Lower lobe of right lung (tissue), 2 donors: ENCODE results near the gene ACBD7. TPM values are rescaled to one million over a fixed set of nuclear protein-coding genes. Genes with fewer than 3 reads are reported as not detected.
A peak's percentile ranks its signal among the peaks of the same experiment; 100 is the strongest.

Source experiments
- ATAC-seq, 2 donors: fragments of 200-7000 bp; cut with Tn5 transposase; one replicate each; pipeline ENCODE4 v1.9.1; 2020 to 2022; ENCODE audit warnings: mild to moderate bottlenecking in 2 of 2, moderate library complexity in 2 of 2
- DNase-seq: peaks from one replicate; pipeline ENCODE4 v3.0.0-alpha.2; 2020
- H3K27ac ChIP-seq: fragments of 200-600 bp; one replicate; pipeline ENCODE4 v1.8.0; 2022
- H3K27me3 ChIP-seq: fragments of 200-600 bp; one replicate; pipeline ENCODE4 v1.8.0; 2022; ENCODE audit warnings: low read depth
- H3K36me3 ChIP-seq: fragments of 200-600 bp; one replicate; pipeline ENCODE4 v1.8.0; 2022; ENCODE audit warnings: mild to moderate bottlenecking
- H3K4me1 ChIP-seq: fragments of 200-600 bp; one replicate; pipeline ENCODE4 v1.8.0; 2022
- H3K4me3 ChIP-seq: fragments of 200-600 bp; one replicate; pipeline ENCODE4 v1.8.0; 2022; ENCODE audit warnings: mild to moderate bottlenecking
- H3K9me3 ChIP-seq: fragments of 200-600 bp; one replicate; pipeline ENCODE4 v1.8.0; 2022
- CTCF ChIP-seq: fragments of 200-600 bp; IDR thresholded peaks from one replicate; pipeline ENCODE4 v1.8.0; 2022; ENCODE audit warnings: antibody characterized with exemption, mild to moderate bottlenecking
- intact Hi-C: fragments of 100-400 bp; cut with DNase I; formaldehyde crosslinking; loops from one replicate; pipeline ENCODE4 v1.11.0; 2022
- long read RNA-seq: library from polyadenylated mRNA; unstranded; transcript quantifications from one replicate; pipeline ENCODE4 v2.0.0, GENCODE V29; 2021
- total RNA-seq: library from RNA; stranded (reverse); fragmentation: NEBNext Ultra II Directional; extraction: Animal tissue kit (Norgen Biotek cat#: 25700); gene quantifications from one replicate; pipeline ENCODE4 v1.2.1, GENCODE V29; 2021
- donor health status: DM: no; HTN: yes; CAD: no; lungs with severe emphysema.

ACBD7 gene
- total RNA-seq, result not detected
- long read RNA-seq, partial matches to known transcripts, result 0 of 1 reads
- long read RNA-seq, other reads (novel, unspliced or antisense), result 1 of 1 reads

GRCh38 chr10:15088428-15089261, at the start of gene ACBD7:
Gene ACBD7 (minus strand): TSS chr10:15088776. CDS start chr10:15088728, 48 bp downstream.
- TF ChIP-seq CTCF, result peak; percentile 68

GRCh38 chr10:15137636-15138035, 49.1 kb upstream of the ACBD7 start:
- no peak overlapping the region for H3K4me3 ChIP-seq
- H3K36me3 ChIP-seq, result peaks cover 45% of the 10 kb centered on the region
- no peak for ATAC-seq
- DNase-seq, result no peak
- no peak overlapping the region for H3K27ac ChIP-seq
- H3K4me1 ChIP-seq, result no peaks in the 10 kb centered on the region
- no peaks in the 10 kb centered on the region for H3K27me3 ChIP-seq
- H3K9me3 ChIP-seq, result no peaks in the 10 kb centered on the region
- TF ChIP-seq CTCF, result no peak
- intact Hi-C loops, result no loop called here

More at GRCh38 chr10:15088428-15089261, at the start of gene ACBD7:
- H3K9me3 ChIP-seq, result no peaks in the 10 kb centered on the region
- peaks cover 6% of the 10 kb centered on the region for H3K27me3 ChIP-seq
- ATAC-seq, result peak; percentile 97 to 98
- peak; percentile 83 for DNase-seq
- no peak within 1 kb of the TSS for H3K27ac ChIP-seq
- intact Hi-C loops, result no loop called here
- peak within 1 kb of the TSS; percentile 72 for H3K4me3 ChIP-seq
- H3K36me3 ChIP-seq, result no peaks in the 10 kb centered on the region
- peaks cover 12% of the 10 kb centered on the region for H3K4me1 ChIP-seq

- Histone ChIP-seq H3K27me3 (no peaks in the 10 kb centered on the region), H3K27ac (no peak overlapping the region), H3K36me3 (peaks cover 49% of the 10 kb centered on the region), H3K4me1 (no peaks in the 10 kb centered on the region), H3K4me3 (no peak overlapping the region), H3K9me3 (no peaks in the 10 kb centered on the region)
- intact Hi-C loops, result no loop called here
- no peak for TF ChIP-seq CTCF
- DNase-seq, result no peak
- ATAC-seq, result no peak
These were observed 48.4 kb upstream of the ACBD7 start for GRCh38 chr10:15137036-15137359.

- TF ChIP-seq CTCF, result no peak
- H3K4me3 ChIP-seq, result no peak overlapping the region
- no peak overlapping the region for H3K27ac ChIP-seq
- no peak for ATAC-seq
- H3K4me1 ChIP-seq, result no peaks in the 10 kb centered on the region
- H3K36me3 ChIP-seq, result peaks cover 56% of the 10 kb centered on the region
- intact Hi-C loops, result no loop called here
- H3K27me3 ChIP-seq, result no peaks in the 10 kb centered on the region
- no peak for DNase-seq
- no peaks in the 10 kb centered on the region for H3K9me3 ChIP-seq
These were observed 47.8 kb upstream of the ACBD7 start for GRCh38 chr10:15136129-15137035.

- no peaks in the 10 kb centered on the region for H3K4me1 ChIP-seq
- no peak for TF ChIP-seq CTCF
- H3K4me3 ChIP-seq, result no peak overlapping the region
- no peaks in the 10 kb centered on the region for H3K9me3 ChIP-seq
- ATAC-seq (no peak), DNase-seq (no peak)
- intact Hi-C loops, result no loop called here
- no peaks in the 10 kb centered on the region for H3K27me3 ChIP-seq
- peaks cover 72% of the 10 kb centered on the region for H3K36me3 ChIP-seq
- no peak overlapping the region for H3K27ac ChIP-seq
These were observed 42.8 kb upstream of the ACBD7 start for GRCh38 chr10:15131330-15131729.
